HepG2 (cell line): ENCODE results near the gene SPON1. TPM values are rescaled to one million over a fixed set of nuclear protein-coding genes. Genes with fewer than 3 reads are reported as not detected.

Source experiments
- ATAC-seq: fragments of 200-7000 bp; cut with Tn5 transposase; 3 replicates; pipeline ENCODE4 v1.9.1; 2020; ENCODE audit warnings: mild to moderate bottlenecking, moderate library complexity
- BruUV-seq: library from RNA; stranded (reverse); fragments of 400-500 nt; replicated peaks from 2 replicates; lab custom pipeline; 2021; lab: Mats Ljungman, UMichigan
- CTCF ChIA-PET: fragments of 300-600 bp; formaldehyde crosslinking; extraction: SDS; loops from one replicate; lab custom pipeline; 2021; ENCODE audit warnings: low total read pairs, inconsistent platforms, low intra/inter-chr PET ratio; lab: Yijun Ruan, JAX
- POLR2A ChIA-PET: fragments of 350-600 bp; sonication (Branson Sonifier 250); formaldehyde crosslinking; loops from one replicate; lab custom pipeline; 2020; ENCODE audit warnings: antibody characterized with exemption, inconsistent platforms; lab: Yijun Ruan, JAX
- DNase-seq: peaks from one replicate; pipeline ENCODE4 v3.0.0-alpha.2; 2015; ENCODE audit warnings: low spot score
- FAIRE-seq: peaks from 3 replicates; lab custom pipeline; 2011; peaks lifted over from hg19 to GRCh38; lab: Jason Lieb, UNC
- H2AFZ ChIP-seq: one replicate; pipeline ENCODE4 v1.6.1; 2011; ENCODE audit warnings: low read length, inconsistent platforms
- H3K27ac ChIP-seq: fragments of 300-600 bp; 3 replicates; pipeline ENCODE4 v1.8.0; 2011; ENCODE audit warnings: mixed run types, mild to moderate bottlenecking, mixed read lengths, low read length, inconsistent platforms; ENCODE audit not compliant: insufficient read depth; ENCODE audit errors: extremely low read length
- H3K27me3 ChIP-seq, 2 experiments: fragments of 200-600 bp in 1 of 2; 2 replicates in 1 of 2; 3 replicates in 1 of 2; pipeline versions ENCODE4 v1.6.0 to v1.8.0; 2011; ENCODE audit warnings: low read length in 2 of 2, mild to moderate bottlenecking in 2 of 2, moderate library complexity in 2 of 2, inconsistent platforms in 1 of 2; ENCODE audit not compliant: insufficient read depth in 2 of 2, control insufficient read depth in 1 of 2
- H3K36me3 ChIP-seq, 2 experiments: fragments of 200-600 bp in 1 of 2; replicated peaks in 1 of 2; 2 replicates in 1 of 2; 3 replicates in 1 of 2; pipeline versions ENCODE4 v1.5.1 to v1.8.0; 2011; ENCODE audit warnings: low read length in 2 of 2, inconsistent platforms in 1 of 2; ENCODE audit not compliant: insufficient read depth in 2 of 2, control insufficient read depth in 1 of 2
- H3K4me1 ChIP-seq: 2 replicates; pipeline ENCODE4 v1.5.1; 2012; ENCODE audit warnings: low read length, inconsistent platforms; ENCODE audit not compliant: insufficient read depth
- H3K4me2 ChIP-seq: 2 replicates; pipeline ENCODE4 v1.6.0; 2011; ENCODE audit warnings: low read depth, low read length, inconsistent platforms
- H3K4me3 ChIP-seq, 3 experiments: fragments of 200-600 bp in 1 of 3; sonication (generic), shearing (Covaris generic) in 1 of 3; replicated peaks in 1 of 3; 2 replicates each; pipeline ENCODE4 v1.5.1; 2011 to 2016; ENCODE audit warnings: low read length in 3 of 3, inconsistent platforms in 2 of 3, low read depth in 2 of 3, mild to moderate bottlenecking in 2 of 3, control low read depth in 1 of 3, mixed read lengths in 1 of 3; ENCODE audit not compliant: insufficient read depth in 1 of 3
- H3K79me2 ChIP-seq: one replicate; pipeline ENCODE4 v1.6.1; 2011; ENCODE audit warnings: low read length, inconsistent platforms; ENCODE audit not compliant: insufficient read depth
- H3K9ac ChIP-seq: 2 replicates; pipeline ENCODE4 v1.6.0; 2011; ENCODE audit warnings: mild to moderate bottlenecking, low read depth, low read length, inconsistent platforms; ENCODE audit not compliant: insufficient read depth
- H3K9me3 ChIP-seq: 2 replicates; pipeline ENCODE4 v1.5.1; 2012; ENCODE audit warnings: mild to moderate bottlenecking, low read length
- H4K20me1 ChIP-seq: 2 replicates; pipeline ENCODE4 v1.6.0; 2011; ENCODE audit warnings: inconsistent platforms, mild to moderate bottlenecking, low read length, moderate library complexity; ENCODE audit not compliant: insufficient read depth
- CREB1 ChIP-seq, 2 experiments: fragments of 450-650 bp in 1 of 2; IDR thresholded peaks; 2 replicates each; pipeline ENCODE4 v1.6.1; 2016 to 2017; ENCODE audit warnings: control low read depth in 1 of 2, mild to moderate bottlenecking in 1 of 2, missing compliant biosample characterization in 1 of 2, missing genetic modification characterization in 1 of 2
- EZH2 ChIP-seq: conservative IDR thresholded peaks from 2 replicates; pipeline ENCODE4 v1.6.1; 2012; ENCODE audit warnings: mild to moderate bottlenecking, low read depth, low read length, moderate library complexity
- FOSL1 ChIP-seq: sonication (generic); formaldehyde crosslinking; IDR thresholded peaks from 2 replicates; pipeline ENCODE4 v1.9.0; 2021; ENCODE audit warnings: missing genetic modification reagents, borderline replicate concordance
- IKZF1 ChIP-seq: fragments of 450-650 bp; IDR thresholded peaks from 2 replicates; pipeline ENCODE4 v1.7.1; 2016
- MTF1 ChIP-seq: sonication (generic); formaldehyde crosslinking; IDR thresholded peaks from 2 replicates; pipeline ENCODE4 v1.5.0; 2020; ENCODE audit warnings: missing genetic modification reagents
- NCOA5 ChIP-seq: sonication (generic); formaldehyde crosslinking; IDR thresholded peaks from 2 replicates; pipeline ENCODE4 v1.4.0; 2020; ENCODE audit warnings: missing genetic modification reagents
- REL ChIP-seq: sonication (generic); formaldehyde crosslinking; conservative IDR thresholded peaks from 2 replicates; pipeline ENCODE4 v1.8.0; 2022; ENCODE audit warnings: mild to moderate bottlenecking, missing genetic modification reagents, moderate library complexity
- SMAD9 ChIP-seq: sonication (generic); formaldehyde crosslinking; IDR thresholded peaks from 2 replicates; pipeline ENCODE4 v1.5.1; 2020; ENCODE audit warnings: mild to moderate bottlenecking, missing genetic modification reagents
- SNAI1 ChIP-seq: sonication (generic); formaldehyde crosslinking; IDR thresholded peaks from 2 replicates; pipeline ENCODE4 v1.5.0; 2020; ENCODE audit warnings: mild to moderate bottlenecking, missing genetic modification reagents, borderline replicate concordance
- TBX3 ChIP-seq: fragments of 450-650 bp; IDR thresholded peaks from 2 replicates; pipeline ENCODE4 v1.6.1; 2017; ENCODE audit warnings: antibody characterized with exemption, mild to moderate bottlenecking, inconsistent platforms, borderline replicate concordance
- TSC22D2 ChIP-seq: sonication (generic); formaldehyde crosslinking; IDR thresholded peaks from 2 replicates; pipeline ENCODE4 v1.5.1; 2020; ENCODE audit warnings: missing genetic modification reagents, mild to moderate bottlenecking, borderline replicate concordance
- ZNF276 ChIP-seq: sonication (generic); formaldehyde crosslinking; IDR thresholded peaks from 2 replicates; pipeline ENCODE4 v1.4.0; 2020; ENCODE audit warnings: mild to moderate bottlenecking, low read depth, missing genetic modification reagents
- ZNF34 ChIP-seq: sonication (generic); formaldehyde crosslinking; IDR thresholded peaks from 2 replicates; pipeline ENCODE4 v1.4.0; 2020; ENCODE audit warnings: mild to moderate bottlenecking, missing genetic modification reagents, borderline replicate concordance
- ZNF451 ChIP-seq: sonication (generic); formaldehyde crosslinking; IDR thresholded peaks from 2 replicates; pipeline ENCODE4 v1.5.0; 2020; ENCODE audit warnings: mild to moderate bottlenecking, missing genetic modification reagents
- ZNF737 ChIP-seq: sonication (generic); formaldehyde crosslinking; IDR thresholded peaks from 2 replicates; pipeline ENCODE4 v1.5.0; 2020; ENCODE audit warnings: missing genetic modification reagents, mild to moderate bottlenecking, borderline replicate concordance
- ZNF75D ChIP-seq: sonication (generic); formaldehyde crosslinking; IDR thresholded peaks from 2 replicates; pipeline ENCODE4 v1.8.1; 2023; ENCODE audit warnings: missing genetic modification reagents, mild to moderate bottlenecking, borderline replicate concordance
- WGBS: methylation state at CpG from one replicate; pipeline ENCODE4 v1.1.6; 2017; ENCODE audit warnings: low lambda C conversion rate; 5-methylcytosine and 5-hydroxymethylcytosine counted together
- in situ Hi-C: cut with HindIII; loops from 2 replicates; pipeline ENCODE4 v1.10.0; 2017; ENCODE audit warnings: low pct_unique_long_range_greater_than_20kb; ENCODE audit not compliant: extremely low pct_ligation_motif_present
- intact Hi-C: fragments of 100-400 bp; cut with micrococcal nuclease; formaldehyde crosslinking; loops from one replicate; pipeline ENCODE4 v1.10.0; 2022; ENCODE audit not compliant: unreplicated experiment
- polyA plus RNA-seq, 8 experiments: library from polyadenylated mRNA; depleted of rRNA in 3 of 8; stranded (reverse) in 7 of 8; unstranded in 1 of 8; fragments of >200 nt; fragmentation: Illumina TruSeq in 4 of 8; extraction: Trizol in 4 of 8; gene quantifications; 2 replicates each; pipeline versions ENCODE4 v1.2.1 to v1.2.3, GENCODE V29; 2011 to 2016; ENCODE audit warnings: low read depth in 4 of 8, missing spikeins in 1 of 8, mixed read lengths in 1 of 8; ENCODE audit not compliant: insufficient read depth in 1 of 8
- total RNA-seq, 5 experiments: library from RNA; depleted of rRNA; stranded (reverse); fragments of >200 nt; fragmentation: Illumina TruSeq; extraction: Trizol; gene quantifications; 2 replicates each; pipeline ENCODE4 v1.2.3, GENCODE V29; 2016; ENCODE audit warnings: low read depth in 1 of 5

Gene SPON1
- total and polyA plus RNA-seq, 2 of the 13 experiments (the other 11 are each of a cell fraction or from before 2014, with no cell fraction given): not detected

GRCh38 chr11:14225666-14226065 is 263.1 kb downstream of the SPON1 start (continued):
- TF ChIP-seq NCOA5: no peak

GRCh38 chr11:14228356-14228755 is 265.8 kb downstream of the SPON1 start:
- H3K36me3 ChIP-seq: no peaks in the 10 kb centered on the region
- no peaks in the 10 kb centered on the region for H3K4me1 ChIP-seq
- DNase-seq (no peak), FAIRE-seq (no peak), ATAC-seq (no peak)
- no peak overlapping the region for H3K9ac ChIP-seq
- no peak overlapping the region for H3K27ac ChIP-seq
- no peak overlapping the region for H3K4me2 ChIP-seq
- TF ChIP-seq TSC22D2 (no peak), ZNF737 (CRISPR knock-in tag) (no peak), REL (no peak), SNAI1 (no peak)
- ChIA-PET POLR2A (no interaction called here), CTCF (no interaction called here)
- H2AFZ ChIP-seq: no peak overlapping the region
- in situ Hi-C loops (no loop called here), intact Hi-C loops (no loop called here)
- no TSS peak for BruUV-seq
- no peaks in the 10 kb centered on the region; the same call in 1 of the 2 replicates for H3K9me3 ChIP-seq
- H3K27me3 ChIP-seq: peaks cover 0 to 36% of the 10 kb centered on the region in 2 experiments; a peak in 3 of 5 replicates
- H3K79me2 ChIP-seq: no peaks in the 10 kb centered on the region
- H4K20me1 ChIP-seq: no peaks in the 10 kb centered on the region
- 89% methylated on average over 2 of the region's 2 CpGs for WGBS
- no peak overlapping the region for H3K4me3 ChIP-seq

- ChIA-PET CTCF (no interaction called here), POLR2A (no interaction called here)
- H2AFZ ChIP-seq: no peak overlapping the region
- DNase-seq: no peak
- H4K20me1 ChIP-seq: no peaks in the 10 kb centered on the region
- intact Hi-C loops (no loop called here), in situ Hi-C loops (no loop called here)
- no peak for ATAC-seq
- H3K9ac ChIP-seq: no peak overlapping the region
- WGBS: 50% methylated on average over 11 of the region's 11 CpGs
- H3K4me1 ChIP-seq: no peaks in the 10 kb centered on the region
- H3K36me3 ChIP-seq: no peaks in the 10 kb centered on the region
- BruUV-seq: no TSS peak
- H3K27ac ChIP-seq: no peak overlapping the region
- FAIRE-seq: no peak
- H3K4me2 ChIP-seq: no peak overlapping the region
- peaks cover 2 to 36% of the 10 kb centered on the region in 2 experiments; a peak in 3 of 5 replicates for H3K27me3 ChIP-seq
- no peak overlapping the region for H3K4me3 ChIP-seq
- H3K9me3 ChIP-seq: no peaks in the 10 kb centered on the region; the same call in 1 of the 2 replicates
- H3K79me2 ChIP-seq: no peaks in the 10 kb centered on the region
- TF ChIP-seq TBX3 (no peak), CREB1 (IDR thresholded peaks at IDR 0.05) (no peak), CREB1 (CRISPR knock-in tag; IDR thresholded peaks at IDR 0.05) (no peak), ZNF451 (CRISPR knock-in tag) (no peak), SMAD9 (no peak), ZNF34 (CRISPR knock-in tag) (no peak), IKZF1 (no peak), FOSL1 (CRISPR knock-in tag) (no peak), EZH2 (no peak), MTF1 (CRISPR knock-in tag) (no peak), ZNF276 (CRISPR knock-in tag) (no peak), ZNF75D (CRISPR knock-in tag) (no peak)
These were observed 266.9 kb downstream of the SPON1 start for GRCh38 chr11:14229472-14229871.
